Astrocyte (in vitro differentiated cells and primary cell): ENCODE measurements around the gene TARDBP. TPM values are rescaled to one million over a fixed set of nuclear protein-coding genes. Genes with fewer than 3 reads are reported as not detected.

ENCODE experiments used
- DNase-seq: peaks from one replicate; pipeline ENCODE4 v3.0.0-alpha.2; 2010; ENCODE audit warnings: low read depth
- FAIRE-seq: peaks from 2 replicates; lab custom pipeline; 2011; peaks lifted over from hg19 to GRCh38; lab: Jason Lieb, UNC
- H2AFZ ChIP-seq: 2 replicates; pipeline ENCODE4 v1.6.0; 2012; ENCODE audit warnings: low read depth, low read length, inconsistent platforms
- H3K27ac ChIP-seq: 2 replicates; pipeline ENCODE4 v1.5.1; 2011; ENCODE audit warnings: low read depth, low read length, inconsistent platforms
- H3K27me3 ChIP-seq: 2 replicates; pipeline ENCODE4 v1.6.0; 2011; ENCODE audit warnings: low read length, inconsistent platforms; ENCODE audit not compliant: insufficient read depth
- H3K36me3 ChIP-seq: 2 replicates; pipeline ENCODE4 v1.5.1; 2011; ENCODE audit warnings: low read length, inconsistent platforms; ENCODE audit not compliant: insufficient read depth
- H3K4me1 ChIP-seq: 2 replicates; pipeline ENCODE4 v1.5.1; 2011; ENCODE audit warnings: low read length, inconsistent platforms; ENCODE audit not compliant: insufficient read depth
- H3K4me2 ChIP-seq: 2 replicates; pipeline ENCODE4 v1.6.0; 2012; ENCODE audit warnings: low read length, inconsistent platforms
- H3K4me3 ChIP-seq: 2 replicates; pipeline ENCODE4 v1.5.1; 2011; ENCODE audit warnings: low read depth, mild to moderate bottlenecking, low read length, inconsistent platforms; ENCODE audit not compliant: insufficient read depth
- H3K79me2 ChIP-seq: 2 replicates; pipeline ENCODE4 v1.6.0; 2012; ENCODE audit warnings: mild to moderate bottlenecking, low read length, inconsistent platforms; ENCODE audit not compliant: insufficient read depth
- H3K9ac ChIP-seq: 2 replicates; pipeline ENCODE4 v1.6.0; 2012; ENCODE audit warnings: mild to moderate bottlenecking, low read length, inconsistent platforms
- H3K9me3 ChIP-seq: 2 replicates; pipeline ENCODE4 v1.5.1; 2012; ENCODE audit warnings: low read depth, mild to moderate bottlenecking, low read length, inconsistent platforms; ENCODE audit not compliant: insufficient read depth
- H4K20me1 ChIP-seq: 2 replicates; pipeline ENCODE4 v1.6.0; 2012; ENCODE audit warnings: low read length, inconsistent platforms; ENCODE audit not compliant: insufficient read depth
- H3K27ac Mint-ChIP-seq: one replicate; pipeline ENCODE4 v1.8.0; 2021; ENCODE audit warnings: mild to moderate bottlenecking, mixed read lengths; ENCODE audit not compliant: unreplicated experiment
- H3K27me3 Mint-ChIP-seq: one replicate; pipeline ENCODE4 v1.8.0; 2021; ENCODE audit warnings: low read depth, mixed read lengths; ENCODE audit not compliant: unreplicated experiment
- H3K36me3 Mint-ChIP-seq: one replicate; pipeline ENCODE4 v1.8.0; 2021; ENCODE audit warnings: low read depth, mixed read lengths; ENCODE audit not compliant: unreplicated experiment
- H3K4me1 Mint-ChIP-seq: one replicate; pipeline ENCODE4 v1.8.0; 2021; ENCODE audit warnings: low read depth, mixed read lengths; ENCODE audit not compliant: unreplicated experiment
- H3K4me3 Mint-ChIP-seq: one replicate; pipeline ENCODE4 v1.8.0; 2021; ENCODE audit warnings: mild to moderate bottlenecking, moderate library complexity, mixed read lengths; ENCODE audit not compliant: unreplicated experiment
- H3K9me3 Mint-ChIP-seq: one replicate; pipeline ENCODE4 v1.8.0; 2021; ENCODE audit warnings: mild to moderate bottlenecking, mixed read lengths; ENCODE audit not compliant: unreplicated experiment
- EZH2 ChIP-seq: IDR thresholded peaks from 2 replicates; pipeline ENCODE4 v1.6.1; 2012; ENCODE audit warnings: mild to moderate bottlenecking, low read length, inconsistent platforms; ENCODE audit not compliant: insufficient read depth
- total RNA-seq: library from RNA; stranded (reverse); gene quantifications from 2 replicates; pipeline ENCODE4 v1.2.1, GENCODE V29; 2021
- TF ChIP-seq, protein P1 (sequence below): IDR thresholded peaks from 2 replicates; pipeline ENCODE4 v1.5.1; 2011; ENCODE audit warnings: low read depth, mild to moderate bottlenecking, inconsistent platforms, low read length, moderate library complexity; ENCODE audit not compliant: insufficient read depth

Gene TARDBP
- total RNA-seq, 1 donor from 2014 or later: 148 TPM

GRCh38 chr1:11041048-11041447, 28.6 kb downstream of the TARDBP start:
- Mint-ChIP-seq H3K4me3 (no peak overlapping the region), H3K4me1 (no peaks in the 10 kb centered on the region), H3K27me3 (peaks cover 7% of the 10 kb centered on the region), H3K9me3 (no peaks in the 10 kb centered on the region), H3K36me3 (no peaks in the 10 kb centered on the region), H3K27ac (no peak overlapping the region)
- FAIRE-seq: no peak
- Histone ChIP-seq H3K27ac (no peak overlapping the region), H3K4me2 (no peak overlapping the region), H3K36me3 (no peaks in the 10 kb centered on the region), H3K79me2 (no peaks in the 10 kb centered on the region), H3K4me1 (no peaks in the 10 kb centered on the region), H2AFZ (no peak overlapping the region), H3K27me3 (peaks cover 4% of the 10 kb centered on the region), H3K9ac (no peak overlapping the region), H4K20me1 (no peaks in the 10 kb centered on the region), H3K9me3 (no peaks in the 10 kb centered on the region), H3K4me3 (no peak overlapping the region)
- no peak for DNase-seq
- TF ChIP-seq, protein P1, sequence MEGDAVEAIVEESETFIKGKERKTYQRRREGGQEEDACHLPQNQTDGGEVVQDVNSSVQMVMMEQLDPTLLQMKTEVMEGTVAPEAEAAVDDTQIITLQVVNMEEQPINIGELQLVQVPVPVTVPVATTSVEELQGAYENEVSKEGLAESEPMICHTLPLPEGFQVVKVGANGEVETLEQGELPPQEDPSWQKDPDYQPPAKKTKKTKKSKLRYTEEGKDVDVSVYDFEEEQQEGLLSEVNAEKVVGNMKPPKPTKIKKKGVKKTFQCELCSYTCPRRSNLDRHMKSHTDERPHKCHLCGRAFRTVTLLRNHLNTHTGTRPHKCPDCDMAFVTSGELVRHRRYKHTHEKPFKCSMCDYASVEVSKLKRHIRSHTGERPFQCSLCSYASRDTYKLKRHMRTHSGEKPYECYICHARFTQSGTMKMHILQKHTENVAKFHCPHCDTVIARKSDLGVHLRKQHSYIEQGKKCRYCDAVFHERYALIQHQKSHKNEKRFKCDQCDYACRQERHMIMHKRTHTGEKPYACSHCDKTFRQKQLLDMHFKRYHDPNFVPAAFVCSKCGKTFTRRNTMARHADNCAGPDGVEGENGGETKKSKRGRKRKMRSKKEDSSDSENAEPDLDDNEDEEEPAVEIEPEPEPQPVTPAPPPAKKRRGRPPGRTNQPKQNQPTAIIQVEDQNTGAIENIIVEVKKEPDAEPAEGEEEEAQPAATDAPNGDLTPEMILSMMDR: no peak
- TF ChIP-seq EZH2: no peak

DNA sequence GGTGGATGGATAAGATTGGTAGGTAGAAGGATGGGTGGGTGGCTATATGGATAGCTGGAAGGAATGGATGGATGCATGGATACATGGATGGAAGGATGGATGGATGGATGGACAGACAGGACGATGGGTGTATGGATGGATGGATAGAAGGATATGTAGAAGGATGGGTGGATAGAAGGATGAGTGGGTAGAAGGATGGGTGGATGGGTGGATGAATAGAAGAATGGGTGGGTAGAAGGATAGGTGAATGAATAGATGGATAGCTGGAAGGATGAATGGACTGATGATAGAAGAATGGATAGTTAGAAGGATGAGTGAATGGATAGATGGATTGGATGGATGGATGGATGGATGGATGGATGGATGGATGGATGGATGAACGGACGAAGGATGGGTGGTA, 29.6 kb downstream of the TARDBP start:
- Histone ChIP-seq H3K4me1 (no peaks in the 10 kb centered on the region), H3K79me2 (no peaks in the 10 kb centered on the region), H3K4me3 (no peak overlapping the region), H2AFZ (no peak overlapping the region), H3K36me3 (no peaks in the 10 kb centered on the region), H3K4me2 (no peak overlapping the region), H3K27me3 (peaks cover 4% of the 10 kb centered on the region), H3K9me3 (no peaks in the 10 kb centered on the region), H4K20me1 (no peaks in the 10 kb centered on the region), H3K27ac (no peak overlapping the region), H3K9ac (no peak overlapping the region)
- no peak overlapping the region for H3K4me3 Mint-ChIP-seq
- DNase-seq: no peak
- FAIRE-seq: no peak
- H3K27me3 Mint-ChIP-seq: peaks cover 7% of the 10 kb centered on the region
- no peaks in the 10 kb centered on the region for H3K9me3 Mint-ChIP-seq
- no peaks in the 10 kb centered on the region for H3K36me3 Mint-ChIP-seq
- no peaks in the 10 kb centered on the region for H3K4me1 Mint-ChIP-seq
- TF ChIP-seq EZH2: no peak
- TF ChIP-seq, protein P1: no peak
- no peak overlapping the region for H3K27ac Mint-ChIP-seq

DNA sequence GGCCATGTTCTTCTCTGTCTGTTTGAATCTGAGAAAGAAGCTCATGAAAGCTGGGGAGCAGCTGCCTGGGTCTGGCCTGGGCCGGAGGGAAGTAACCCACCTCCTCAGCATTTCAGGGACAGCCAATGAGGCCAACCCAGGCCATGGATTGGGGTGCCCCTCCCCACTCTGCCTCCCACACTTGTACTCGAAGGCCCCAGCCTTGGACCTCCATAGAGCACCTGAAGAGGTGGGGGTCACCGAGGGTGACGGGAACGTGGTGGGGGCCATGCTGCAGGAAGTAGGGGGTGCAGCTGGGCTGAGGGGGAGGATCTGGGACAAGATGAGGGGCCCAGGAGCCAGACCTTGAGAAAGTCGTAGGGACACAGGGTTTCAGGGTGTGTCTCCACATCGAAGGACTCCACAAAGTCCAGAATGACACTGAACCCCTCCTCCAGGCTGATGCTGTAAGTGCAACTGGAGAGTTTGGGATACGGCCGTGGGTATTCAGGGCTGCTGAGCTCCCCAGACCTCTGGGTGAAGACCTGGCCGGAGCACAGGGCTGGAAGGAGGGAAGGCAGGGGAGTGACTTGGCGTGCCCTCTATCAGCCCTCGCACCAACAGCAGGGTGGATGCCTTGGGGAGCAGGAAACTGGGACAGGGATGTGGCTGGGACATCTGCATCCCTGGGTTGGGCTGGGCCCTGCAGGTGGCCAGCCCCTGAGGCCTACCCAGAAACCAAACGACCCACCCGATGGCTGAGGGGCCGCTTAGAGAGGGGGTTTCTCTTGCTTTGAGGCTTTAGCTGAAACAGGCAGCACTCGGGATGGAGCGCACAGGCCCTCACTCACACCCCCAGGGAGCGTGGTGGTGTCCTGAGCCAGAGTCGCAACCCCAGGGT, 30.8 kb downstream of the TARDBP start:
- no peaks in the 10 kb centered on the region for H3K36me3 Mint-ChIP-seq
- H3K79me2 ChIP-seq: no peaks in the 10 kb centered on the region
- H3K27ac ChIP-seq: no peak overlapping the region
- H3K4me3 ChIP-seq: no peak overlapping the region
- H3K9ac ChIP-seq: no peak overlapping the region
- no peaks in the 10 kb centered on the region for H3K9me3 Mint-ChIP-seq
- TF ChIP-seq EZH2: no peak
- TF ChIP-seq, protein P1: no peak
- H3K27me3 ChIP-seq: peaks cover 4% of the 10 kb centered on the region
- no peaks in the 10 kb centered on the region for H3K4me1 Mint-ChIP-seq
- no peaks in the 10 kb centered on the region for H3K4me1 ChIP-seq
- H3K27me3 Mint-ChIP-seq: peaks cover 3% of the 10 kb centered on the region
- H3K27ac Mint-ChIP-seq: no peak overlapping the region
- no peak overlapping the region for H3K4me3 Mint-ChIP-seq
- no peak for DNase-seq
- no peak overlapping the region for H2AFZ ChIP-seq
- no peaks in the 10 kb centered on the region for H3K36me3 ChIP-seq
- H4K20me1 ChIP-seq: no peaks in the 10 kb centered on the region
- H3K9me3 ChIP-seq: no peaks in the 10 kb centered on the region
- no peak overlapping the region for H3K4me2 ChIP-seq
- FAIRE-seq: no peak
